ENCODE data around the gene CAMTA1.

CAMTA1 gene

GRCh38 chr1:7013833-7014639 is 228.8 kb downstream of the CAMTA1 start:
- DNase-seq: no peak

- no peak for DNase-seq
These were observed 229.3 kb downstream of the CAMTA1 start for GRCh38 chr1:7014640-7014930.

- DNase-seq: no peak
These were observed 229.8 kb downstream of the CAMTA1 start for GRCh38 chr1:7015022-7015421.

- DNase-seq: no peak
These were observed 233.1 kb downstream of the CAMTA1 start for GRCh38 chr1:7018351-7018750.

- no peak for DNase-seq
These were observed 233.6 kb downstream of the CAMTA1 start for GRCh38 chr1:7018826-7019225.

GRCh38 chr1:7019510-7019909 is 234.3 kb downstream of the CAMTA1 start:
- DNase-seq: no peak

- no peak for DNase-seq
These were observed 236.8 kb downstream of the CAMTA1 start for GRCh38 chr1:7022058-7022457.

GRCh38 chr1:7025013-7025412 is 239.8 kb downstream of the CAMTA1 start:
- no peak for DNase-seq

- DNase-seq: no peak
These were observed 240.9 kb downstream of the CAMTA1 start for GRCh38 chr1:7026169-7026568.

- DNase-seq: no peak
These were observed 247.7 kb downstream of the CAMTA1 start for GRCh38 chr1:7032992-7033391.

- no peak for DNase-seq
These were observed 251.1 kb downstream of the CAMTA1 start for GRCh38 chr1:7036386-7036785.

- no peak for DNase-seq
These were observed 254.5 kb downstream of the CAMTA1 start for GRCh38 chr1:7039590-7040220.

GRCh38 chr1:7040969-7041695 is 255.9 kb downstream of the CAMTA1 start:
- no peak for DNase-seq

GRCh38 chr1:7042322-7043190 is 257.3 kb downstream of the CAMTA1 start:
- DNase-seq: no peak

- no peak for DNase-seq
These were observed 257.9 kb downstream of the CAMTA1 start for GRCh38 chr1:7043191-7043549.

- no peak for DNase-seq
These were observed 258.7 kb downstream of the CAMTA1 start for GRCh38 chr1:7043719-7044535.

- DNase-seq: no peak
These were observed 260.6 kb downstream of the CAMTA1 start for GRCh38 chr1:7045897-7046296.

- no peak for DNase-seq
These were observed 261.1 kb downstream of the CAMTA1 start for GRCh38 chr1:7046314-7046713.

GRCh38 chr1:7046891-7047290 is 261.6 kb downstream of the CAMTA1 start:
- DNase-seq: no peak

GRCh38 chr1:7047866-7048265 is 262.6 kb downstream of the CAMTA1 start:
- DNase-seq: no peak

GRCh38 chr1:7048395-7048794 is 263.1 kb downstream of the CAMTA1 start:
- no peak for DNase-seq

GRCh38 chr1:7049913-7050625 is 264.8 kb downstream of the CAMTA1 start:
- DNase-seq: no peak

Measured in NCI-H1048 (cell line).